B cell (primary cell): ENCODE measurements around the gene COL9A3. TPM values are rescaled to one million over a fixed set of nuclear protein-coding genes. Genes with fewer than 3 reads are reported as not detected.
A peak's percentile ranks its signal among the peaks of the same experiment; 100 is the strongest.

Experiments
- ATAC-seq: fragments of 200-7000 bp; cut with Tn5 transposase; one replicate; pipeline ENCODE4 v1.10.0; 2021; ENCODE audit warnings: low read depth, mild to moderate bottlenecking, moderate number of reproducible peaks, moderate library complexity
- CTCF ChIA-PET: fragments of 350-600 bp; sonication (Branson Sonifier 250); formaldehyde crosslinking; loops from one replicate; lab custom pipeline; 2021; ENCODE audit warnings: antibody characterized with exemption, inconsistent platforms; lab: Charles Lee
- POLR2A ChIA-PET: fragments of 350-600 bp; sonication (Branson Sonifier 250); formaldehyde crosslinking; loops from one replicate; lab custom pipeline; 2021; ENCODE audit warnings: antibody characterized with exemption; lab: Charles Lee
- DNase-seq: peaks from one replicate; pipeline ENCODE4 v3.0.0; 2013
- H2AFZ ChIP-seq: 2 replicates; pipeline ENCODE4 v1.6.1; 2012; ENCODE audit warnings: mild to moderate bottlenecking, low read depth, low read length; ENCODE audit not compliant: insufficient read depth, poor library complexity, severe bottlenecking
- H3K27ac ChIP-seq, 2 donors: 1 replicate in 1 of 2; 2 replicates in 1 of 2; pipeline ENCODE4 v1.5.1; 2012 to 2013; ENCODE audit warnings: low read length in 2 of 2, mild to moderate bottlenecking in 2 of 2, moderate library complexity in 1 of 2
- H3K27me3 ChIP-seq, 4 experiments: fragments of 200-600 bp in 1 of 4; sonication (generic) in 1 of 4; replicated peaks in 1 of 4; 1 replicate in 2 of 4; 2 replicates in 2 of 4; pipeline versions ENCODE4 v1.6.1 to v1.7.0; 2013 to 2016; ENCODE audit warnings: low read length in 3 of 4, mild to moderate bottlenecking in 2 of 4, mixed read lengths in 1 of 4, moderate library complexity in 1 of 4; ENCODE audit not compliant: insufficient read depth in 4 of 4, control insufficient read depth in 3 of 4; ENCODE audit errors: control extremely low read depth in 1 of 4
- H3K36me3 ChIP-seq, 2 experiments: replicated peaks in 1 of 2; 1 replicate in 1 of 2; 2 replicates in 1 of 2; pipeline versions ENCODE4 v1.6.1 to v1.7.1; 2013; ENCODE audit warnings: low read length in 1 of 2; ENCODE audit not compliant: insufficient read depth in 2 of 2, control insufficient read depth in 1 of 2; ENCODE audit errors: control extremely low read depth in 1 of 2, extremely low read depth in 1 of 2
- H3K4me1 ChIP-seq, 2 donors: fragments of 200-600 bp in 1 of 2; sonication (generic) in 1 of 2; 1 replicate in 1 of 2; 2 replicates in 1 of 2; pipeline versions ENCODE4 v1.5.1 to v1.6.1; 2013 to 2017; ENCODE audit warnings: low read length in 2 of 2; ENCODE audit not compliant: control insufficient read depth in 2 of 2, insufficient read depth in 2 of 2
- H3K4me2 ChIP-seq: replicated peaks from 2 replicates; pipeline ENCODE3; 2012; ENCODE audit warnings: mild to moderate bottlenecking, low read depth, low read length; ENCODE audit not compliant: poor library complexity, severe bottlenecking
- H3K4me3 ChIP-seq, 5 experiments: fragments of 200-600 bp in 1 of 5; sonication (generic) in 1 of 5; 1 replicate in 3 of 5; 2 replicates in 2 of 5; pipeline versions ENCODE4 v1.5.1 to v1.7.0; 2011 to 2016; ENCODE audit warnings: low read length in 4 of 5, mild to moderate bottlenecking in 4 of 5, low read depth in 2 of 5, control low read depth in 1 of 5, moderate library complexity in 1 of 5; ENCODE audit not compliant: insufficient read depth in 1 of 5; ENCODE audit errors: control extremely low read depth in 1 of 5, extremely low read depth in 1 of 5
- H3K79me2 ChIP-seq: fragments of 200-600 bp; sonication (generic); one replicate; pipeline ENCODE4 v1.6.0; 2016; ENCODE audit warnings: low read length; ENCODE audit not compliant: control insufficient read depth, insufficient read depth
- H3K9ac ChIP-seq: fragments of 200-600 bp; sonication (generic); 2 replicates; pipeline ENCODE4 v1.6.1; 2017; ENCODE audit warnings: mild to moderate bottlenecking, low read length, moderate library complexity
- H3K9me3 ChIP-seq, 3 donors: one replicate each; pipeline versions ENCODE4 v1.6.1 to v1.7.1; 2013; ENCODE audit warnings: low read length in 2 of 3; ENCODE audit not compliant: control insufficient read depth in 2 of 3, insufficient read depth in 1 of 3; ENCODE audit errors: control extremely low read depth in 1 of 3
- H4K20me1 ChIP-seq: 2 replicates; pipeline ENCODE4 v1.6.0; 2012; ENCODE audit warnings: mild to moderate bottlenecking, low read length; ENCODE audit not compliant: insufficient read depth, control insufficient read depth, poor library complexity, severe bottlenecking
- H3K27ac Mint-ChIP-seq: one replicate; pipeline ENCODE4 v1.8.0; 2021; ENCODE audit warnings: mixed read lengths
- H3K27me3 Mint-ChIP-seq: one replicate; pipeline ENCODE4 v1.8.0; 2021; ENCODE audit warnings: mixed read lengths
- H3K4me1 Mint-ChIP-seq: one replicate; pipeline ENCODE4 v1.8.0; 2021; ENCODE audit warnings: mixed read lengths
- H3K4me3 Mint-ChIP-seq: one replicate; pipeline ENCODE4 v1.8.0; 2021; ENCODE audit warnings: mixed read lengths
- H3K9me3 Mint-ChIP-seq: one replicate; pipeline ENCODE4 v1.8.0; 2022; ENCODE audit warnings: mixed read lengths; ENCODE audit not compliant: insufficient read depth
- CTCF ChIP-seq: fragments of 200-600 bp; IDR thresholded peaks from one replicate; pipeline ENCODE4 v1.8.0; 2022; ENCODE audit warnings: antibody characterized with exemption, mild to moderate bottlenecking
- EZH2 ChIP-seq: IDR thresholded peaks from 2 replicates; pipeline ENCODE4 v1.6.1; 2012; ENCODE audit warnings: borderline replicate concordance, low read depth, mild to moderate bottlenecking, moderate library complexity, low read length; ENCODE audit not compliant: insufficient read depth, poor library complexity, severe bottlenecking
- WGBS: methylation state at CpG from one replicate; pipeline ENCODE4 v1.1.5; 2013; ENCODE audit warnings: missing lambda C conversion rate; ENCODE audit not compliant: insufficient coverage; 5-methylcytosine and 5-hydroxymethylcytosine counted together
- intact Hi-C: fragments of 100-400 bp; cut with micrococcal nuclease; formaldehyde crosslinking; loops from one replicate; pipeline ENCODE4 v1.10.0; 2022
- polyA plus RNA-seq: library from polyadenylated mRNA; depleted of rRNA; stranded (reverse); fragments of >200 nt; gene quantifications from 2 replicates; pipeline ENCODE4 v1.2.3, GENCODE V29; 2012
- total RNA-seq, 2 donors: library from RNA; stranded (reverse); fragments of 120-200 nt in 1 of 2; gene quantifications; 1 replicate in 1 of 2; 2 replicates in 1 of 2; pipeline versions ENCODE4 v1.2.3 to v1.2.4, GENCODE V29; 2013 to 2022

The COL9A3 gene
- total and polyA plus RNA-seq, 2 donors (not counting 1 experiment from before 2014, with no cell fraction given): 10.7 to 96.3 TPM

GRCh38 chr20:62775206-62775605 lies 41.6 kb upstream of the COL9A3 start:
- ChIA-PET POLR2A (no interaction called here), CTCF (no interaction called here)
- peak overlapping the region; percentile 32 for H3K4me3 Mint-ChIP-seq
- no peaks in the 10 kb centered on the region for H3K36me3 ChIP-seq
- no peaks in the 10 kb centered on the region for H3K27me3 ChIP-seq
- intact Hi-C loops: no loop called here
- no peak for DNase-seq
- no peak overlapping the region for H3K27ac ChIP-seq
- H3K9me3 ChIP-seq: peaks cover 0 to 20% (median 0%) of the 10 kb centered on the region in 3 donors
- no peak overlapping the region for H3K4me3 ChIP-seq
- ATAC-seq: no peak
- no peaks in the 10 kb centered on the region for H3K79me2 ChIP-seq
- H3K4me2 ChIP-seq: no peak overlapping the region
- H4K20me1 ChIP-seq: no peaks in the 10 kb centered on the region
- H3K9ac ChIP-seq: no peak overlapping the region
- no peak for TF ChIP-seq CTCF
- TF ChIP-seq EZH2: no peak
- peaks cover 17 to 25% of the 10 kb centered on the region in 2 donors for H3K4me1 ChIP-seq
- H3K4me1 Mint-ChIP-seq: peaks cover 25% of the 10 kb centered on the region
- H3K27me3 Mint-ChIP-seq: no peaks in the 10 kb centered on the region
- no peaks in the 10 kb centered on the region for H3K9me3 Mint-ChIP-seq
- WGBS: 92% methylated on average over 9 of the region's 9 CpGs
- no peak overlapping the region for H2AFZ ChIP-seq
- no peak overlapping the region for H3K27ac Mint-ChIP-seq

- peaks cover 17 to 25% of the 10 kb centered on the region in 2 donors for H3K4me1 ChIP-seq
- H3K36me3 ChIP-seq: no peaks in the 10 kb centered on the region
- H3K9me3 ChIP-seq: peaks cover 0 to 20% (median 0%) of the 10 kb centered on the region in 3 donors
- H3K4me3 Mint-ChIP-seq: peak overlapping the region; percentile 50
- no peak for DNase-seq
- no peaks in the 10 kb centered on the region for H3K27me3 Mint-ChIP-seq
- no peaks in the 10 kb centered on the region for H4K20me1 ChIP-seq
- peak overlapping the region; percentile 52 for H2AFZ ChIP-seq
- H3K27ac Mint-ChIP-seq: peak overlapping the region; percentile 71
- CTCF ChIA-PET: no interaction called here
- 94% methylated on average over 23 of the region's 24 CpGs for WGBS
- ATAC-seq: no peak
- POLR2A ChIA-PET: no interaction called here
- H3K9ac ChIP-seq: peak overlapping the region; percentile 5
- intact Hi-C loops: no loop called here
- no peaks in the 10 kb centered on the region for H3K79me2 ChIP-seq
- H3K4me3 ChIP-seq: peak overlapping the region in 2 of 5 experiments; percentile 17 to 19
- H3K4me1 Mint-ChIP-seq: peaks cover 25% of the 10 kb centered on the region
- no peak for TF ChIP-seq CTCF
- TF ChIP-seq EZH2: no peak
- no peaks in the 10 kb centered on the region for H3K27me3 ChIP-seq
- H3K9me3 Mint-ChIP-seq: no peaks in the 10 kb centered on the region
- H3K27ac ChIP-seq: peak overlapping the region; percentile 65 to 69
- peak overlapping the region; percentile 59 for H3K4me2 ChIP-seq
These were observed 40.7 kb upstream of the COL9A3 start for GRCh38 chr20:62776035-62776691.
